Peyer's patch (tissue), 4 donors: Measurements from ENCODE around the gene SEMA3G. TPM values are rescaled to one million over a fixed set of nuclear protein-coding genes. Genes with fewer than 3 reads are reported as not detected.

ENCODE experiments used
- DNase-seq, 3 donors: peaks; one replicate each; pipeline ENCODE4 v3.0.0-alpha.2; 2017 to 2019
- H3K27ac ChIP-seq, 4 donors: fragments of 200-600 bp; sonication (generic); one replicate each; pipeline ENCODE4 v1.5.1; 2016 to 2019
- H3K27me3 ChIP-seq, 2 donors: fragments of 200-600 bp; sonication (generic); one replicate each; pipeline ENCODE4 v1.5.1; 2019
- H3K36me3 ChIP-seq, 3 donors: fragments of 200-600 bp; sonication (generic); one replicate each; pipeline ENCODE4 v1.5.1; 2016 to 2019
- H3K4me1 ChIP-seq, 4 donors: fragments of 200-600 bp; sonication (generic); one replicate each; pipeline ENCODE4 v1.5.1; 2016 to 2019
- H3K4me3 ChIP-seq, 4 donors: fragments of 200-600 bp; sonication (generic); 1 replicate in 3 of 4; 2 replicates in 1 of 4; pipeline ENCODE4 v1.5.1; 2016 to 2019; ENCODE audit warnings: mild to moderate bottlenecking in 1 of 4
- H3K9me3 ChIP-seq, 4 donors: fragments of 200-600 bp; sonication (generic); one replicate each; pipeline ENCODE4 v1.5.1; 2016 to 2019; ENCODE audit warnings: mild to moderate bottlenecking in 1 of 4
- CTCF ChIP-seq, 6 experiments: fragments of 450-650 bp in 4 of 6; fragments of 200-600 bp in 2 of 6; sonication (generic) in 1 of 6; IDR thresholded peaks; one replicate each; pipeline ENCODE4 v1.5.1; 2017 to 2019; ENCODE audit warnings: antibody characterized with exemption in 6 of 6, mild to moderate bottlenecking in 3 of 6, moderate library complexity in 1 of 6
- POLR2A ChIP-seq, 2 donors: fragments of 450-650 bp; IDR thresholded peaks; one replicate each; pipeline ENCODE4 v1.5.1; 2017; ENCODE audit warnings: antibody characterized with exemption in 2 of 2, mild to moderate bottlenecking in 2 of 2, moderate library complexity in 2 of 2
- total RNA-seq, 4 donors: library from RNA; depleted of rRNA; stranded (reverse); fragments of >200 nt; gene quantifications; one replicate each; pipeline ENCODE4 v1.1.0, GENCODE V29; 2016

Gene SEMA3G
- total RNA-seq, 4 donors from 2014 or later: 18.8 to 24.8 (median 22.0) TPM

GRCh38 chr3:52480768-52481715 lies 36.1 kb upstream of the SEMA3G start:
- DNase-seq: no peak
- Histone ChIP-seq H3K27ac (no peak overlapping the region), H3K36me3 (peaks cover 0 to 82% (median 3%) of the 10 kb centered on the region in 3 donors), H3K27me3 (no peaks in the 10 kb centered on the region), H3K9me3 (no peaks in the 10 kb centered on the region), H3K4me3 (no peak overlapping the region), H3K4me1 (no peaks in the 10 kb centered on the region)
- TF ChIP-seq POLR2A (IDR thresholded peaks at IDR 0.05): no peak
- no peak for TF ChIP-seq CTCF (IDR thresholded peaks at IDR 0.05)

- no peak overlapping the region for H3K27ac ChIP-seq
- H3K4me3 ChIP-seq: no peak overlapping the region
- peak in 1 of 3 donors; percentile 42 for DNase-seq
- H3K9me3 ChIP-seq: no peaks in the 10 kb centered on the region
- no peaks in the 10 kb centered on the region for H3K27me3 ChIP-seq
- H3K36me3 ChIP-seq: peaks cover 0 to 85% (median 3%) of the 10 kb centered on the region in 3 donors
- no peaks in the 10 kb centered on the region for H3K4me1 ChIP-seq
- TF ChIP-seq POLR2A (IDR thresholded peaks at IDR 0.05) (no peak), CTCF (IDR thresholded peaks at IDR 0.05) (no peak)
Observed at GRCh38 chr3:52479877-52480575, 35.1 kb upstream of the SEMA3G start.

GRCh38 chr3:52479037-52479876 lies 34.4 kb upstream of the SEMA3G start:
- DNase-seq: no peak
- Histone ChIP-seq H3K4me1 (no peaks in the 10 kb centered on the region), H3K27me3 (no peaks in the 10 kb centered on the region), H3K4me3 (no peak overlapping the region), H3K9me3 (no peaks in the 10 kb centered on the region), H3K27ac (no peak overlapping the region), H3K36me3 (peaks cover 0 to 87% (median 3%) of the 10 kb centered on the region in 3 donors)
- TF ChIP-seq POLR2A (IDR thresholded peaks at IDR 0.05): no peak
- TF ChIP-seq CTCF (IDR thresholded peaks at IDR 0.05): no peak

- no peak for DNase-seq
- peaks cover 0 to 98% (median 3%) of the 10 kb centered on the region in 3 donors for H3K36me3 ChIP-seq
- no peaks in the 10 kb centered on the region for H3K9me3 ChIP-seq
- H3K27ac ChIP-seq: no peak overlapping the region
- TF ChIP-seq POLR2A (IDR thresholded peaks at IDR 0.05): no peak
- no peak for TF ChIP-seq CTCF (IDR thresholded peaks at IDR 0.05)
- H3K4me1 ChIP-seq: no peaks in the 10 kb centered on the region
- H3K4me3 ChIP-seq: no peak overlapping the region
- H3K27me3 ChIP-seq: no peaks in the 10 kb centered on the region
Observed at GRCh38 chr3:52477796-52478095, 32.8 kb upstream of the SEMA3G start.

- Histone ChIP-seq H3K9me3 (no peaks in the 10 kb centered on the region), H3K36me3 (peaks cover 0 to 99% (median 3%) of the 10 kb centered on the region in 3 donors), H3K4me1 (no peaks in the 10 kb centered on the region), H3K27me3 (no peaks in the 10 kb centered on the region), H3K27ac (no peak overlapping the region), H3K4me3 (no peak overlapping the region)
- DNase-seq: no peak
- TF ChIP-seq CTCF (IDR thresholded peaks at IDR 0.05) (no peak), POLR2A (IDR thresholded peaks at IDR 0.05) (no peak)
Observed at GRCh38 chr3:52477076-52477795, 32.3 kb upstream of the SEMA3G start.
